Kidney (tissue), 2 donors: ENCODE results near the gene ZNF394. TPM values are rescaled to one million over a fixed set of nuclear protein-coding genes. Genes with fewer than 3 reads are reported as not detected.

Source experiments
- polyA plus RNA-seq: library from polyadenylated mRNA; stranded (reverse); fragments of 350-450 nt; fragmentation: Illumina TruSeq; extraction: RNeasy Lipid Tissue Mini Kit (QIAGEN cat#74804); gene quantifications from one replicate; pipeline ENCODE4 v1.2.3, GENCODE V29; 2014; ENCODE audit warnings: low read depth, low replicate concordance; ENCODE audit not compliant: insufficient read depth
- total RNA-seq: library from RNA; stranded (reverse); fragmentation: NEBNext Ultra II Directional; extraction: Animal tissue kit (Norgen Biotek cat#: 25700); gene quantifications from one replicate; pipeline ENCODE4 v1.2.1, GENCODE V29; 2021
- donor health status: DM: yes; HTN: yes; CAD: no.

The ZNF394 gene
- total and polyA plus RNA-seq, 2 donors from 2014 or later: 15.7 to 33.6 TPM

Other genes with a start within 250 kb of the ZNF394 start
- not detected for gene MYH16, start 227.4 kb downstream of the ZNF394 start, total RNA-seq
- not detected for gene MYH16, start 227.4 kb downstream of the ZNF394 start, polyA plus RNA-seq
- gene ARPC1A, start 174.4 kb downstream of the ZNF394 start, total RNA-seq: 119 TPM
- 117 TPM for gene ARPC1A, start 174.4 kb downstream of the ZNF394 start, polyA plus RNA-seq
- 216 TPM for gene ARPC1B, start 125.6 kb downstream of the ZNF394 start, total RNA-seq
- 74.1 TPM for gene ARPC1B, start 125.6 kb downstream of the ZNF394 start, polyA plus RNA-seq
- 84.7 TPM for gene PDAP1, start 91.7 kb downstream of the ZNF394 start, total RNA-seq
- 119 TPM for gene PDAP1, start 91.7 kb downstream of the ZNF394 start, polyA plus RNA-seq
- gene BUD31, start 91.3 kb downstream of the ZNF394 start, total RNA-seq: 79.0 TPM
- gene BUD31, start 91.3 kb downstream of the ZNF394 start, polyA plus RNA-seq: 141 TPM
- 5.4 TPM for gene PTCD1, start 61.5 kb downstream of the ZNF394 start, total RNA-seq
- 2.9 TPM for gene PTCD1, start 61.5 kb downstream of the ZNF394 start, polyA plus RNA-seq
- 28.9 TPM for gene CPSF4, start 61.3 kb downstream of the ZNF394 start, total RNA-seq
- gene CPSF4, start 61.3 kb downstream of the ZNF394 start, polyA plus RNA-seq: 24.2 TPM
- 225 TPM for gene ATP5MF, start 34.1 kb downstream of the ZNF394 start, total RNA-seq
- gene ATP5MF, start 34.1 kb downstream of the ZNF394 start, polyA plus RNA-seq: 1,292 TPM
- 14.8 TPM for gene ZNF789, start 27.4 kb downstream of the ZNF394 start, total RNA-seq
- gene ZNF789, start 27.4 kb downstream of the ZNF394 start, polyA plus RNA-seq: 10.6 TPM
- 9.1 TPM for gene ZKSCAN5, start 4.4 kb upstream of the ZNF394 start, total RNA-seq
- 4.6 TPM for gene ZKSCAN5, start 4.4 kb upstream of the ZNF394 start, polyA plus RNA-seq
- gene FAM200A, start 51.8 kb upstream of the ZNF394 start, total RNA-seq: 6.8 TPM
- gene FAM200A, start 51.8 kb upstream of the ZNF394 start, polyA plus RNA-seq: 6.9 TPM
- gene ZNF655, start 58.4 kb upstream of the ZNF394 start, total RNA-seq: 66.8 TPM
- 30.4 TPM for gene ZNF655, start 58.4 kb upstream of the ZNF394 start, polyA plus RNA-seq
- 2.6 TPM for gene TMEM225B, start 98.0 kb upstream of the ZNF394 start, total RNA-seq
- gene TMEM225B, start 98.0 kb upstream of the ZNF394 start, polyA plus RNA-seq: 1.6 TPM
- 20.4 TPM for gene ZSCAN25, start 116.7 kb upstream of the ZNF394 start, total RNA-seq
- gene ZSCAN25, start 116.7 kb upstream of the ZNF394 start, polyA plus RNA-seq: 4.7 TPM
- 13.5 TPM for gene CYP3A5, start 179.7 kb upstream of the ZNF394 start, total RNA-seq
- gene CYP3A5, start 179.7 kb upstream of the ZNF394 start, polyA plus RNA-seq: 7.6 TPM
- not detected for gene CYP3A7, start 234.9 kb upstream of the ZNF394 start, total RNA-seq
- gene CYP3A7, start 234.9 kb upstream of the ZNF394 start, polyA plus RNA-seq: 0.69 TPM